Dedifferentiated amniotic fluid mesenchymal stem cell (primary cell): ENCODE measurements around the gene TACR2.

ENCODE experiments used
- DNase-seq: peaks from one replicate; pipeline ENCODE4 v3.0.0-alpha.2; 2016; ENCODE audit errors: extremely low spot score

Gene TACR2

DNA sequence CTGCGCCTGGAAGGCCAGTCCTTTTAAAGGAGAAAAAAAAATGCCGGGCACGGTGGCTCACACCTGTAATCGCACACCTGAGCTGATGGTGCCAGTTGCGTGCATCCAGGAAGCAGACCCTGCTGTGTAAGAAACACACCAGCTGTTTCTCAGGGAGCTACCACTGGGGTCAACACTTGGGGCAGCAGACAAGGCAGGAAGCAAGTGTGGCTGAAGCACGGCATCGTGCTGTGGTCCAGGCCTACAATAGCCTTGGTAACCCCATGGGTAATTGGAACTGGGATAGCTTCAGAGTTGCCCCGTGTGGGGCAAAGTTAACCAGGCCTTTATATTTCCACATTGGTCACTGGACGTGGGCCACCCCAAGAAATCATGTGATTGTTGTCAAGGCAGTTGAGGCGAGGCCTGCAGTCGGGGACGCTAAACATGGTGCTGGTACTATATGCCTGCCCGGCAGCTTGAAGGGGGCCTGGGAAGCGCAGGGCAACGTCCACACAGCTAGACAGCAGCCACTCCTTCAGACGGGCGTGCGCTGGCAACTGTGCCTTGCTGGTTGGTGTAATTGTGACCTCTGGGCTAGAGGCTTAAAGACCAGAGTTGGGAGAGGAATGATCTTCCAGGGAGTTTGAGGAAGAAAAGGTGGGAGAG is 2.5 kb upstream of the TACR2 start:
- no peak for DNase-seq

DNA sequence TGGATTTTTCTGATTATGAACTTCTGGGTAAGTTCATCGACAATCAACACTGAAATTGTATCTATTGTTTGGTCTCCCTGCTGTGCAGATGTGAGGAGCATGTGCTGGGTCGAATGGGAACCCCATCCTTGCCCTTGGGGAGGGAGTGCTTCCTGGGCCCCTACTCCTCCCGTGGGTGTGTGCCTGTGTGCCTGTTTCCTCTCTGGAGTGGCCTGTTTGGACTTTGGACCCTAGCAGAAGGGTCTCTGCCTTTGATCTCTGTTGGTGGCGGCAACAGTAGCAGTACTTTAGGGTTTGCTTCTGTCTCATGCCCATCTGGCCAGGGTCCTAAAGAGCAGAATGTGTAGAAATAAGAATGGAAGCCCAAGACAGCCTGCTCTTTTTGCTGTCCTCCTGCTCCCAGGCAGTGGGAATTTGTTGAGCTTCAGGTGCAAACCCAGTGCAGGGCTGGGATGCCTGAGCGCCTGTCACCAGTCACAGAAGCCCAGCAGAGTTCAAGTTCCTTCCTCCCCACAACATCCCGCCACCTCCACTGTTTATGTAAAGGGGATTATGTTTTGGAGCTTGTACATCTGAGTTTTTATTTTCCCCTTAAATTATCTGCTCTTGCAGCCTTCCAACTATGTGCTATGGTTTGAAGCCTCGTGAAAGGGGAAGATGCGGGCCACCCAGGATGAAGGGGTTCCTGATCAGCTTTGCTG is 1.5 kb upstream of the TACR2 start:
- DNase-seq, result no peak

DNA sequence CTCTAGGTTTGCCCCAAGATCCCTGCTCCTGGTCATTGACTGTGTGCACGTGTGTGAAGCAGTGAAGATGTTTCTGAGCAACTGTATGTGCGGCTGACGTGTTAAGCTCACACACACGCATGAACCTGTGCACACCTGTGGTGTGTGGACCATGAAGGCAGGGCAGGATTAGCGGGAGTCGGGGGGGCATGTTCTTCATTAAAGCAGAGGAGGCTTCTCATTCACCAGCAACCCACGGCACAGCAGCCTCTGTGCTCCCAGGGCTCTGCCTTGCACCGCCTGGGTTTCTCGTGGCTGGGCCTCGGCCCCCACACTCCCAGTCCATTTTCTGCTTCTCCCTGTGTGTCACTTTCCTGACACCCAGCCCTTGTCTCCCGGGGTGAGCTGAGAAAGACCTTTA is 824 bp upstream of the TACR2 start:
- no peak for DNase-seq

- DNase-seq, result no peak
Observed at GRCh38 chr10:69415951-69416350, 767 bp downstream of the TACR2 start.

GRCh38 chr10:69415049-69415448 is 1.7 kb downstream of the TACR2 start:
- no peak for DNase-seq

- no peak for DNase-seq
Observed at GRCh38 chr10:69414036-69415018, 2.4 kb downstream of the TACR2 start.

DNA sequence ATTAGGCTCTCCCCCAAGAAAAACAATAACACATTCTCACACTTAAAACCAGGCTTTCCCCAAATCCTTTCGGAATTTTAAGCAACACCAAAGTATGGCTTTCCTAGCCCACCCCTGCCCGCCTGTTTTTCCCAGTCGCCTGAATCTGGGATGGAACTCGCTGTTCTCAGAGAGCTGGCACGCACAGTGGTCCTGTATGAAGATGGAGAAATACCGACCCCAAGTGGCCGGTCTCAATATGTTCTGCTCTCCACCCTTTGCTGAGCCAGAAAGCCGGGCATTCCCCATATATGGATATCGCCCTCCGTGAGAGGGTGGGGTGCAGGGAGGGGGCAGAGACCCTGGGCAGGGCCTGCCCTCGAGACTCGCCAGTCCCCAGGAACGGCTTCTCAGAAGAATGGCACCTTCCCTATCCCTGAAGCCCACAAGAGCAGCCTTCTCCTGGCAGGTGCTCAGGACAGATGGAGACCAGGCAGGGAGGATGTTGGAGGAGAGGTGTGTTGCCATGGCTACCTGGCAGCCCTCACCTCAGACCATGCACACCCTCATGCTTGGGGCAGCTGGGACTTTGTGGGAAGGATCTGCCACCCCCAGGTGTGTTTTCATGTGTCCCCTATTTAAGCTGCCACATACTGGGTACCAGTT is 3.4 kb downstream of the TACR2 start:
- DNase-seq, result peak; percentile 78

DNA sequence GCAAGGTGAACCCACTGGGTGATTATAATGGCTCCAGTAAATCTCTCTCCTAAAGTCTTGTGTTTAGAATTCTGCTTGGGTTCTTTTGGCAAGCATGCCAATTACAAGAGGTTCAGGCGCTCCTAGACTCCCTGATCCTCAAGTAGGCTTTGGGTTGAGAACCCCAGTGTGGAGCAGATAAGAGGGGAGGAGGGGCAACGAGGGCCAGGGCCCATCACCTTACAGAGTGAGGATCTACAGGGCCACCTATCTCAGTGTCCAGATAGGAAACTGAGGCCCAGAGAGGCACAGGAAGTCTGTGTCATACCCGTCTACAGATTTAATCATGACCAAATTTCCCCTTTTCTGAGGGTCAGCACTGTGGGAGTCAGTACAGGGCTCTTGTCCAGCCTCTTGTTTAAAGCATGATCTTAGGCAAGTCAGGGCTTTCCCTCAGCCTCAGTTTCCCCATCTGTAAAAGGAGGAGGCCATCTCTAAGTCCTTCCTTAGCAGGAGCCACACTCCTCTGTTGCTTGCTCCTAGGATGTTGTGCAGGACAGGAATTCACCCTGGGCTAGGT is 4.4 kb downstream of the TACR2 start:
- no peak for DNase-seq

DNA sequence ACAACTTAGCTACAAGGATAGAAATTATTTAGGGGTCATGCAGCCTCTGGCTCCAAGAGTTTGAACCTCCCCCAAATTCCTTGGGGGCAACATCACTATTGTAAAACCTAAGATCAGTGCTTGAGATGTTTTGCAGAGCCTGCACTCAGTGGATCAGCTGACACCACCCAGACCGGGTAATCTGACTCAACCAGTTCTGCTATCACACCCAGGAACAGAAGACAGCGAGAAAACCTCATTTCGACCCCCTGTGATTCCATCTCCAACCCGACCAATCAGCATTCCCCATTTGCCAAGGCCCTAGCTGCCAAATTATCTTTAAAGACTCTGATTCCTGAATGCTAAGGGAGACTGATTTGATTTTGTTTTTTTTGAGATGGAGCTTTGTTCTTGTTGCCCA is 5.2 kb downstream of the TACR2 start:
- no peak for DNase-seq

- DNase-seq, result no peak
Observed at GRCh38 chr10:69410487-69410886, 6.2 kb downstream of the TACR2 start.

GRCh38 chr10:69409968-69410367 is 6.8 kb downstream of the TACR2 start:
- DNase-seq, result no peak

DNA sequence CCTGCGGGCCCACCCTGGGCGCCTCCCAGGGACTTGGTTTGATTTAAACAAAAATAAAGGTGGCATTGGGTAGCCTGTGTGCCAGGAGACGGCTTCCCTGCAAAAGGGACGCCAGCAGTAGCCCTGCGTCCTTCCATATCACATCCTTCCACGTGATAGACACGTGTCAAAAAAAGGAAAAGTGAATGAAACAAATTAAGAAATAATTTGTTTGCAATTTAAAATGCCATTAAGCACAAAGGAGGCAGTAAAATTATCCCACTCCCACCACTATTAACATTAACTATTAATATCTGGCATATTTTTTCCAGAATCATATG is 7.6 kb downstream of the TACR2 start:
- DNase-seq, result no peak

GRCh38 chr10:69408318-69409175 is 8.2 kb downstream of the TACR2 start:
- DNase-seq, result peak; percentile 94

DNA sequence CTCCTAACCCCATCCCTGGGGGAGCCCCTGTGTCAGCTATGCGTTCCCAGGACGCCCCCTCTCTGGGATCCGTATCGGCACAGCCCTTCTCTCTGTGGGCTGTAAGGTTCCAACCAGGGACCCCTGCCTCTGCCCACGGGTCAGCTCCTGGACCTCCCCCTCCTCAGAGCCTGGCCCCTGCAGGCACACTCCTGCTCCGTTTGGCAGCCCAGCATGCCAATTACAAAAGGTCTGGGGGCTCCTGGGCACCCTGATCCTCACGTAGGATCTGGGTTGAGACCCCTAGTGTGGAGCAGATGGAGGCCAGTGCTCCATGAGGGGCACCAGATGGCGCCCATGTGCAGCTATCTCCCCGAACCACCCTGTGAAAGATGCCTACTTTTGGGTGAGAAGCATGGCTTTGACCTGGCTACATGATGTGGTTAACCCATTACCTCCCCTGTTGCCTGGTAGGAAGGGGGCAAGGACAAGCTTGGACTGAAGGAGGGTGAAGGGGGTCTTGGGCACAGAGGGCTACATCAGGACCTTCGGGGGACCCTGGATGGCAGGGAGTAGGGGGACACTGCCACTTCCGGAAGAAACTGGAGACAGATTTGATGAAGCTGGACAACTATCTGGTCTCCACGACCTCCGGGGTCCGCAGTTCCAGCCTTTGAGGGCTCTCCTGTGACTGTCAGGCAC is 9.0 kb downstream of the TACR2 start:
- no peak for DNase-seq

- DNase-seq, result no peak
Observed at GRCh38 chr10:69406816-69407580, 9.7 kb downstream of the TACR2 start.

DNA sequence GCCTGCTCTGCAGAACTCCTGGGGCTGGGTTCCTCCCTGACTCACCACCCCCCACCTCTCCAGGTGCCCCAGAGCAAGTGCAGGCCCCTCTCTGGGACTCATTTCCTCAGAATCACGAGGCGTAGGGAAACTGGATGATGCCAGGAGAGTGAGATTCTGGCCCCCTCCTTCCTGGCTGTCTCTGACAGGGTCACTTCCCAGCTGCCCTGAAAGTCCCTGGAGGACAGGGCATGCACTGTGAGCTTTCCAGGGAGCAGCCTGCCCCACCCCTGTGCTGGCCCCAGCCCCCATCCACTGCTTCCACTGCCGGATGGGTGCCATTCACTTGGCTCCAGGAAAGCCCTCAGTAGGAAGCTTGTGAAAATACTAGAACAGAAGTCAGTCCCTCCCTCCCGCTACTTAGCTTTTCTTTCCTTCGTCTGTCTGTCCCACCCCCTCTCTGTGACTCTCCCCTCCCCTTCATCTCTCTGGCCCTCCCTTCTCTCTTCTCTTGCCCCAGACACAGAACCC is 10.4 kb downstream of the TACR2 start:
- no peak for DNase-seq

DNA sequence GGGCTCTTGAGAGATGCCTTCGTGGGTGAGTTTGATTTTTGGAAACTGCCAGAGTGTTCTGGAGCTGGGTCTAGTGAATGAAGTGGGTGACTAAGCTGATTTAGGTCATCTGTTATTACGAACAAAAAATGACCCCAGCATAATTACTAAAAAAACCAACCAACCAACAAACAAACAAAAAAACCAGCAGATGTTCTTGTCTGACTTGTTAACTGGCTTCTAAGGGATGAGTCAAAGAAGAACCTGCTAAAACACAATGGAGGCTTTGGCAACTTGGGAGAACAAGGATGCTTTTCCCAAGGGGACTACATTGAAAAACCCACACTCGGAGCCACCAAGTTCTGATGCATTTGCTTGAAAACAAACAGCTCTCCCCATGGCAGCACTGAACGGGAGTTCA is 11.5 kb downstream of the TACR2 start:
- no peak for DNase-seq

- no peak for DNase-seq
Observed at GRCh38 chr10:69404786-69405185, 11.9 kb downstream of the TACR2 start.

DNA sequence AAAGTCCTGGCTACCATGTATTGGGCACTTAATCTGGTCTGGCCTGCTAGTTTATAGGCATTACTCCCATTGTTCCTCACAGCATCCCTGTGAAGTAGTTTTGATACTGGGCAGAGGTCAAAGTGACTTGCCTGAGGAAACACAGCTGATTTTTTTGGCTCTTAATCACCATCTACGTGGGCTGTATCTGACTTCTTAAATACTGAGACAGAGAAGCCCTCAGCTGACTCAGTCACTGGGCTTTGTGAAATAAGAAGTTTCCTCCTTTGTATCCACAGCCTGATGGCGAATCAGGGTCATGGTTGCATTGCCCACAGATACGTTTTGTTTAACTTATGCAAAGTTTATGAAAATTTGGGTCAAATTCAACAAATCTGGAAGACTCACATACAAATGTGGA is 13.2 kb downstream of the TACR2 start:
- DNase-seq, result peak; percentile 43
